GM10248 (cell line): ENCODE results near the gene DGKD.

Experiments
- CTCF ChIA-PET: fragments of 300-600 bp; sonication (Branson Sonifier 250); formaldehyde crosslinking; extraction: SDS; loops from one replicate; lab custom pipeline; 2021; ENCODE audit warnings: antibody characterized with exemption; lab: Yijun Ruan, JAX
- POLR2A ChIA-PET: fragments of 350-650 bp; sonication (Branson Sonifier 250); formaldehyde crosslinking; extraction: SDS; loops from one replicate; lab custom pipeline; 2020; ENCODE audit warnings: antibody characterized with exemption; lab: Yijun Ruan, JAX
- DNase-seq: peaks from one replicate; pipeline ENCODE4 v3.0.0; 2012; ENCODE audit errors: extremely low spot score
- CTCF ChIP-seq: IDR thresholded peaks from 2 replicates; pipeline ENCODE4 v1.5.1; 2012; ENCODE audit warnings: mild to moderate bottlenecking, low read depth; ENCODE audit errors: extremely low read depth, missing control alignments, control extremely low read depth

Gene DGKD

GRCh38 chr2:233351423-233351822 is 2.9 kb upstream of the DGKD start:
- ChIA-PET POLR2A (no interaction called here), CTCF (interaction anchor here (1.1 to 3.3 kb wide), 3 partner anchors 11 to 298 kb away, joined by 3 to 7 read pairs (median 3); no protein-coding TSS in a partner anchor)
- TF ChIP-seq CTCF: no peak
- DNase-seq: no peak

GRCh38 chr2:233352141-233352842 is 2.0 kb upstream of the DGKD start:
- TF ChIP-seq CTCF: no peak
- no peak for DNase-seq
- ChIA-PET POLR2A (no interaction called here), CTCF (interaction anchor here (1.5 to 3.3 kb wide), 3 partner anchors 11 to 85 kb away, joined by 3 to 7 read pairs (median 3); no protein-coding TSS in a partner anchor)

- TF ChIP-seq CTCF: no peak
- peak; percentile 48 for DNase-seq
- ChIA-PET POLR2A (no interaction called here), CTCF (interaction anchor here (0.6 to 2.1 kb wide), 22 partner anchors 9 to 292 kb away, joined by 3 to 18 read pairs (median 4); partner anchors contain the start of gene SAG)
Measured at GRCh38 chr2:233353101-233353768, 1.1 kb upstream of the DGKD start.

GRCh38 chr2:233354500-233354924 is 218 bp downstream of the DGKD start:
- DNase-seq: no peak
- ChIA-PET CTCF (interaction anchor here (1.0 to 4.6 kb wide), 14 partner anchors 10 to 293 kb away, joined by 3 to 21 read pairs (median 5); no protein-coding TSS in a partner anchor), POLR2A (no interaction called here)
- TF ChIP-seq CTCF: no peak

- TF ChIP-seq CTCF: no peak
- POLR2A ChIA-PET: interaction anchor here (0.6 kb wide), 1 partner anchor 26 kb away, joined by 3 read pairs; no protein-coding TSS in a partner anchor
- CTCF ChIA-PET: interaction anchor here (0.7 to 4.6 kb wide), 10 partner anchors 11 to 76 kb away, joined by 3 to 21 read pairs (median 6); no protein-coding TSS in a partner anchor
- no peak for DNase-seq
Measured at GRCh38 chr2:233354971-233355574, 779 bp downstream of the DGKD start.

GRCh38 chr2:233355916-233356315 is 1.6 kb downstream of the DGKD start:
- POLR2A ChIA-PET: interaction anchor here (0.6 kb wide), 1 partner anchor 640 kb away, joined by 4 read pairs; no protein-coding TSS in a partner anchor
- CTCF ChIA-PET: interaction anchor here (0.7 to 4.6 kb wide), 6 partner anchors 10 to 29 kb away, joined by 3 to 21 read pairs (median 8); no protein-coding TSS in a partner anchor
- DNase-seq: no peak
- TF ChIP-seq CTCF: no peak
